ENCODE measurements around the gene RB1. TPM values are rescaled to one million over a fixed set of nuclear protein-coding genes. Genes with fewer than 3 reads are reported as not detected.
A peak's percentile ranks its signal among the peaks of the same experiment; 100 is the strongest.

The RB1 gene
- total RNA-seq, 4 donors from 2014 or later: 28.4 to 33.2 (median 29.9) TPM

- no peak for TF ChIP-seq EP300 (IDR thresholded peaks at IDR 0.05)
- TF ChIP-seq, protein P1, sequence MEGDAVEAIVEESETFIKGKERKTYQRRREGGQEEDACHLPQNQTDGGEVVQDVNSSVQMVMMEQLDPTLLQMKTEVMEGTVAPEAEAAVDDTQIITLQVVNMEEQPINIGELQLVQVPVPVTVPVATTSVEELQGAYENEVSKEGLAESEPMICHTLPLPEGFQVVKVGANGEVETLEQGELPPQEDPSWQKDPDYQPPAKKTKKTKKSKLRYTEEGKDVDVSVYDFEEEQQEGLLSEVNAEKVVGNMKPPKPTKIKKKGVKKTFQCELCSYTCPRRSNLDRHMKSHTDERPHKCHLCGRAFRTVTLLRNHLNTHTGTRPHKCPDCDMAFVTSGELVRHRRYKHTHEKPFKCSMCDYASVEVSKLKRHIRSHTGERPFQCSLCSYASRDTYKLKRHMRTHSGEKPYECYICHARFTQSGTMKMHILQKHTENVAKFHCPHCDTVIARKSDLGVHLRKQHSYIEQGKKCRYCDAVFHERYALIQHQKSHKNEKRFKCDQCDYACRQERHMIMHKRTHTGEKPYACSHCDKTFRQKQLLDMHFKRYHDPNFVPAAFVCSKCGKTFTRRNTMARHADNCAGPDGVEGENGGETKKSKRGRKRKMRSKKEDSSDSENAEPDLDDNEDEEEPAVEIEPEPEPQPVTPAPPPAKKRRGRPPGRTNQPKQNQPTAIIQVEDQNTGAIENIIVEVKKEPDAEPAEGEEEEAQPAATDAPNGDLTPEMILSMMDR (IDR thresholded peaks at IDR 0.05): no peak
- Histone ChIP-seq H3K27ac (replicated peaks in 1 of 4) (no peak overlapping the region), H3K4me3 (no peak overlapping the region), H3K36me3 (peaks cover 0 to 16% (median 3%) of the 10 kb centered on the region in 4 donors), H3K9me3 (no peaks in the 10 kb centered on the region), H3K4me1 (peaks cover 0 to 25% (median 15%) of the 10 kb centered on the region in 4 donors), H3K27me3 (no peaks in the 10 kb centered on the region)
- no peak for DNase-seq (ENCODE audit: extremely low spot score)
- intact Hi-C loops (cut with DNase I): no loop called here
These were observed 185.4 kb downstream of the RB1 start for GRCh38 chr13:48488995-48489394.

DNA sequence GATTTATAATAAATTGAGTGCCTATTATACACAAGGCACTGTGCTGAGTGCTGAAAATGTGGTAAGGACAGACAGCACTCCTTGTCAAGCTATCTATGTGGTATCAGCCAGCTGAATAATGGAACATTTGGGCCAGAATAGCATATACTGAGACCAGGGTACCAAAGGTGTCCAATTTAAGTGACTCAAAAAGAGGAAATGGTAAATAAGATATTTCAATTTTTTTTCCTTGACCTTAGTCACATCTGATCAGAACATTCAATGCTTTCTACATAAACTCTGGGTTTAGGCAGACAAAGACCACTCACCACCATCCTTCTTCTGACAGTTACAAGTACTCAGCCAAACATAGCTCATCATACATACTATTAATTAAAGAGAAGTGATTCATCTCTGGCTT, 186.1 kb downstream of the RB1 start:
- no peak overlapping the region for H3K4me3 ChIP-seq
- H3K36me3 ChIP-seq: peaks cover 0 to 15% (median 3%) of the 10 kb centered on the region in 4 donors
- no peak for TF ChIP-seq POLR2A (IDR thresholded peaks at IDR 0.05; ENCODE audit: low read depth)
- no peak for TF ChIP-seq EP300 (IDR thresholded peaks at IDR 0.05)
- TF ChIP-seq POLR2AphosphoS5 (IDR thresholded peaks at IDR 0.05): no peak
- TF ChIP-seq, protein P1 (IDR thresholded peaks at IDR 0.05): no peak
- no peak for DNase-seq (ENCODE audit: extremely low spot score)
- intact Hi-C loops (cut with DNase I): no loop called here
- H3K27me3 ChIP-seq: no peaks in the 10 kb centered on the region
- no peak overlapping the region for H3K27ac ChIP-seq (replicated peaks in 1 of 4)
- no peaks in the 10 kb centered on the region for H3K9me3 ChIP-seq
- H3K4me1 ChIP-seq: peaks cover 0 to 25% (median 17%) of the 10 kb centered on the region in 4 donors

DNA sequence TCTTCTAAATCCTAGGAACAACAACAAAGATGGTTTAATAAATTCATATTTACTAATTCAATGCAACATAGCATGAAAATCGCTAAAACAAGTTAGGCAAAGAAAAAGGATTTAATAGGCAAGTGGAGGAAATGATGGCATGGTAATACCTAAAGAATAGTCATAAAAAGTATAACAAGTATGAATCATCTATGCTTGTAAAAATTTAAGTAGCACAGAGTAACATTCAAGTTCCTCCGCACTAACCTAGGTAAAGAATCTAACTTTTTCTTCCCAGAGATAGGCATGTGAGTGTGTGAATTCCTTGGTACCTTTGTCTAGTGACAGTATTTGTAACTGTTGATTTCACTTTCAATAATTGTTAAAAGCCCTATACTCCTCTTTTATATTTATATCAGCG, 186.7 kb downstream of the RB1 start:
- Histone ChIP-seq H3K27ac (replicated peaks in 1 of 4) (no peak overlapping the region), H3K4me1 (peaks cover 0 to 25% (median 17%) of the 10 kb centered on the region in 4 donors), H3K9me3 (no peaks in the 10 kb centered on the region), H3K27me3 (no peaks in the 10 kb centered on the region), H3K4me3 (no peak overlapping the region), H3K36me3 (peaks cover 0 to 15% (median 3%) of the 10 kb centered on the region in 4 donors)
- no peak for DNase-seq (ENCODE audit: extremely low spot score)
- TF ChIP-seq, protein P1 (IDR thresholded peaks at IDR 0.05): no peak
- TF ChIP-seq POLR2AphosphoS5 (IDR thresholded peaks at IDR 0.05) (no peak), EP300 (IDR thresholded peaks at IDR 0.05) (no peak)
- 97% methylated on average over 3 of the region's 3 CpGs for WGBS
- intact Hi-C loops (cut with DNase I): no loop called here

DNA sequence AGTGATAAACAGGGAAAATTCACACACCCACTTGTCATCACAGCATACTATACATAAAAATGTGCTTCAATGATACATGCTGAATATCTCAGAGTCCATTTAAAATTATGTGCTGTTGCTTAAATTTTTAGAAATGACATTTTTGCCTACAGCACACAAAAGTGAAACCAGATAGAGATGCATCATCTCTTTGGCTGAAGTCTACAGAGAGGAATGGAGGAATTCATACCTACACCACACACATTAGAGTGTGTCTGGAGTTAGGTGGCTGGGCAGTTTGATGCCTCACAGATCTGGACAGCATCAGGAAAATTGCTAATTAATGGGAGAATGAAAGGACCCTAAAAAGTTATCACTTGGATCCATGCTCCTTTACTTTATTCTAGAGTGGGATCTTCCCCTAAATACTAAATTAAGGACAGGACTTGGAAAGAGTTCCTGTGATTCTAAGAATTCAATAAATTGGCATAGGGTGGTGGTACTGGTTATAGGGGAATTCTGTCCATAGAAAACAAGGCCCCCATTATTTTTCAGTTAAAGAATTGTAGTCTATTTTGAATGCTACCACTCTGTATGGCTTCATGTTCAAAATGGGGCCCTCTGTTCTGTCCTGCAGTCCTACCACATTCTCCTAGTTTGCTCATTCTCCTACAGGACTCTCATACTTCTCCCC, 188.0 kb downstream of the RB1 start:
- no peaks in the 10 kb centered on the region for H3K9me3 ChIP-seq
- DNase-seq (ENCODE audit: extremely low spot score): no peak
- peaks cover 0 to 25% (median 17%) of the 10 kb centered on the region in 4 donors for H3K4me1 ChIP-seq
- peak overlapping the region in 1 of 4 donors; percentile 7 for H3K4me3 ChIP-seq
- H3K27me3 ChIP-seq: no peaks in the 10 kb centered on the region
- intact Hi-C loops (cut with DNase I): no loop called here
- peak overlapping the region; percentile 41 to 65 (median 54) for H3K27ac ChIP-seq (replicated peaks in 1 of 4)
- TF ChIP-seq EP300 (IDR thresholded peaks at IDR 0.05) (no peak), POLR2AphosphoS5 (IDR thresholded peaks at IDR 0.05) (no peak), POLR2A (IDR thresholded peaks at IDR 0.05; ENCODE audit: low read depth) (no peak)
- TF ChIP-seq, protein P1 (IDR thresholded peaks at IDR 0.05): no peak
- H3K36me3 ChIP-seq: peaks cover 0 to 22% (median 3%) of the 10 kb centered on the region in 4 donors

GRCh38 chr13:48492096-48492440, 188.5 kb downstream of the RB1 start:
- Histone ChIP-seq H3K27ac (replicated peaks in 1 of 4) (peak overlapping the region; percentile 41 to 65 (median 54)), H3K27me3 (no peaks in the 10 kb centered on the region), H3K9me3 (no peaks in the 10 kb centered on the region), H3K4me1 (peaks cover 0 to 25% (median 17%) of the 10 kb centered on the region in 4 donors), H3K36me3 (peaks cover 0 to 19% (median 3%) of the 10 kb centered on the region in 4 donors), H3K4me3 (peak overlapping the region; percentile 7 to 28 (median 15))
- no peak for DNase-seq (ENCODE audit: extremely low spot score)
- intact Hi-C loops (cut with DNase I): no loop called here
- TF ChIP-seq, protein P1 (IDR thresholded peaks at IDR 0.05): no peak
- TF ChIP-seq POLR2A (IDR thresholded peaks at IDR 0.05; ENCODE audit: low read depth): no peak
- WGBS: 93% methylated on average over 1 of the region's 1 CpG
